ENCODE measurements around the gene FZD7. TPM values are rescaled to one million over a fixed set of nuclear protein-coding genes. Genes with fewer than 3 reads are reported as not detected.

Gene FZD7
- total RNA-seq, result 1 to 10 TPM in 1 of 2 donors, under 1 TPM in 1; 0.30 to 1.0 TPM

DNA sequence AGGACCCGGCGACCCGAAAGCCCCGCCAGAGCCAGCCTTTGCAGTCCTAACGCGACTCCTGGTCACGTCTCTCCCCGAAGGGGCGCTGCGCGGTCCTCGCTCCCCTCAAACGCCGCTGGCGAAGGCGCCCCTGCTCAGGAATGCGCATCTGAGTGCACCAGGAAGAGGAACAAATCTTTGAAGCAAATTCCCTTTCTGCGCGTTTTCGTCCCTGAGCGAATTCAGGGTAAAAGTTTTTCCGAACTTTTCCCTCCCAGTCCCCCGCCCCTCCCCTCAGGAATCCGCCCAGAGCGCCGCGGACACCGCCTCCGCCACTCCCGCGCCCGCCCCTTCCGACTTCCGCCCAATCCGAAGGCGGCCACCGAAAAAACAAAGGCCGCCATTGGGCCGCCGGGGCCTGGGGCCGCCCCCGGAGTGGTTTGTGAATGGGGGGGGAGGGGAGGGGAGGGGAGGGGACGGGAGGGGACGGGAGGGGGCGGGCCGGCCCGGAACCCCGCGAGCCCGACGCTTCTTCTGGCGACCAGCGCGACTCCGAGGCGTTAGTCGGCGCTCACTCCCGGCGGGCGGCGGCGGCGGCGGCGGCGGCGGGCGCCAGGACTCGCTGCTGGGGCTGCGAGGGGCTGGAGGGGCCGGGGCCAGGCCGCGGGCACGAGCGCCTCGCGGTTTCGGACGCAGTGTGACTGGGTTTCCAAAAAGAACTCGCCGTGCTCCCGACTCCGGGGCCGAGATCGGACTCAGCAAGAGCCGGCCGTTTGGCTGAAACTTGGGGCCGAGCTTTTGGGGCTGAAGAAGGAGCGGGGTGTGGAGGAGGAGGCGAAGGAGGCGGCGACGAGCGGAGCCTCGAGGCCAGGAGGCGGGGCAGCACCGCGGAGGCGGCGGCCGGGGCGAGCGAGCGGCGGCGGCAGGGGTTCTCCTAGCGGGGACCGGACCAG lies at the start of gene FZD7:
TSS of gene FZD7 (plus strand) at position 539 of the 932 bp plus-strand sequence. CDS start 793 bp downstream, outside the sequence.
- Mint-ChIP-seq H3K27ac (no peak within 1 kb of the TSS), H3K36me3 (no peaks in the 10 kb centered on the region), H3K9me3 (no peaks in the 10 kb centered on the region)
- DNase-seq (ENCODE audit: low spot score in 2 of 2), result peak; percentile 87 to 89
- peak; percentile 81 to 86 for ATAC-seq

DNA sequence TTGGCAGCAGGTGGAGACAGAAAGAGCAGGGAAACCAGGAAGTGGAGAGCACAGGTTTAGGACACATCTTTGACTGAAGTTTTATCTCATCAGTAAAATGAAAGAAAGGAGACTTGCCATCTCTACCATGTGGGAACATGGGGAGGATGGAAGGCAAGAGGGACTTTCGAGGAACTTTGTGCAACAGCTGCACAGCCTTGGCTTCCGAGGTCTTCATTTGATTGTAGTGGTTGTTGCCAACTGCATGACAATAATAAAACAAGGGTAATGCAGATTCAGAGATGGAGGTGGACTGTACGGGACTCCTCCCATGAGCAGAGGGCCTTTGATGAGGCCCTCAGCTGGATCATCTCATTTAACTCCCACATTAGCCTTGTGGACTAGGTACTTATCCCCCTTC lies 49.3 kb upstream of the FZD7 start:
- Mint-ChIP-seq H3K27ac (no peak overlapping the region), H3K9me3 (no peaks in the 10 kb centered on the region), H3K36me3 (no peaks in the 10 kb centered on the region)
- DNase-seq (ENCODE audit: low spot score in 2 of 2) (no peak), ATAC-seq (no peak)

GRCh38 chr2:201984800-201985525 lies 48.7 kb upstream of the FZD7 start:
- ATAC-seq, result no peak
- Mint-ChIP-seq H3K36me3 (no peaks in the 10 kb centered on the region), H3K9me3 (no peaks in the 10 kb centered on the region), H3K27ac (no peak overlapping the region)
- peak in 1 of 2 donors; percentile 10 for DNase-seq (ENCODE audit: low spot score in 2 of 2)

DNA sequence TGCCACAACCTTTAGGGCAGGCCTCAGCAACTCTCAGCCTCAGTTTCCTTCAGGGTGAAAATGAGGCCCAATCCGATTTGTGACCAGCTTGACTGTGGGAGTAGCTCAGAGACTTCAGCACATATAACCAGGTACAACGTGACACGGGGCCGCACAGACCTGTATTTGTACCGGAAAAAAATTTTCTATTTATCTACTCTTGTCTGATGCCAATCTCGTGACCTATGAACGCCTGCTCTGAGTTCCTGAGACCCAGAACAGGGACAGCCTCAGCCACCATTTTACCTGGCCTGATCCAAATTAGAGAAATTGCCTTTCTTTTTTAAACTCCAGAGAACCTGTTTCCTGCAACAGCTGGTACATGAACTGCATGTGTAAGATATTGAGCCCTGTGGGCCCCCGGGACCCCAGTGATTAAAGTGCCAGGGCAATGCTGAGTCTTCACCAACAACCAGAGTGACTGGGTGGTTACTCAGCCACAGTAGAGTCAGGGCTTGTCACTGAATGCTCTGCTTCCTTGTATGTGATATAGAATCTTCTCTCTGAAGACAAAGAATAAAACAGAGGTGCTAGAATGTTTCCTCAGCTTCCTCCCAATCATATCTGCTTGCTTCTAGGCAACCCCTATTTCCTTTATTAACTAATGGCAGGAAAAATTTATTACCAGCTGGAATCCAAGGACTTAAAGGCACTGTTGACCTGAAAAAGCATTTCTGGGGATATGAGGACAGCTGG lies 47.8 kb upstream of the FZD7 start:
- ATAC-seq (no peak), DNase-seq (ENCODE audit: low spot score in 2 of 2) (no peak)
- Mint-ChIP-seq H3K27ac (no peak overlapping the region), H3K36me3 (no peaks in the 10 kb centered on the region), H3K9me3 (no peaks in the 10 kb centered on the region)

- Mint-ChIP-seq H3K36me3 (no peaks in the 10 kb centered on the region), H3K27ac (no peak overlapping the region), H3K9me3 (no peaks in the 10 kb centered on the region)
- no peak for ATAC-seq
- DNase-seq (ENCODE audit: low spot score in 2 of 2), result no peak
Observed at GRCh38 chr2:201986463-201986735, 47.3 kb upstream of the FZD7 start.

- ATAC-seq (no peak), DNase-seq (ENCODE audit: low spot score in 2 of 2) (no peak)
- Mint-ChIP-seq H3K9me3 (no peaks in the 10 kb centered on the region), H3K36me3 (no peaks in the 10 kb centered on the region), H3K27ac (no peak overlapping the region)
Observed at GRCh38 chr2:201987426-201987825, 46.2 kb upstream of the FZD7 start.

- Mint-ChIP-seq H3K9me3 (no peaks in the 10 kb centered on the region), H3K36me3 (no peaks in the 10 kb centered on the region), H3K27ac (no peak overlapping the region)
- no peak for DNase-seq (ENCODE audit: low spot score in 2 of 2)
- no peak for ATAC-seq
Observed at GRCh38 chr2:201990069-201990468, 43.6 kb upstream of the FZD7 start.

DNA sequence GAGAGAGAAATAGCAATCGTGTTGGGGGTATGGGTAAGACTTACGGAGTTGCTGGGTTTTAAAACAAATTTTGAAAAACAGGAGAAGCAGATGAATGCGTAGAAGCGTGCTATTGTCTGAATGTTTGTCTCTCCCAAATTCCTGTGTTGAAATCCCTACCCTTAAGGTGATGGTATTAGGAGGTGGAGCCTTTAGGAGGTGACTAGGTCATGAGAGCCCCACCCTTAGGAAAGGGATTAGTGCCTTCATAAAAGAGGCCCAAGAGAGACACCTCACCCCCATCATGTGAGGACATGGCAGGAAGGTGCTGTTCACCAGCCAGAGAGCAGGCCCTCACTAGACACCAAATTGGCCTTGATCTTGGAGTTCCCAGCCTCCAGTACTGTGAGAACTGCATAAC lies 40.7 kb upstream of the FZD7 start:
- ATAC-seq (no peak), DNase-seq (ENCODE audit: low spot score in 2 of 2) (no peak)
- Mint-ChIP-seq H3K36me3 (no peaks in the 10 kb centered on the region), H3K27ac (no peak overlapping the region), H3K9me3 (no peaks in the 10 kb centered on the region)

GRCh38 chr2:201994973-201995638 lies 38.5 kb upstream of the FZD7 start:
- no peaks in the 10 kb centered on the region for H3K9me3 Mint-ChIP-seq
- DNase-seq (ENCODE audit: low spot score in 2 of 2) (no peak), ATAC-seq (no peak)
- H3K27ac Mint-ChIP-seq, result no peak overlapping the region
- H3K36me3 Mint-ChIP-seq, result no peaks in the 10 kb centered on the region

DNA sequence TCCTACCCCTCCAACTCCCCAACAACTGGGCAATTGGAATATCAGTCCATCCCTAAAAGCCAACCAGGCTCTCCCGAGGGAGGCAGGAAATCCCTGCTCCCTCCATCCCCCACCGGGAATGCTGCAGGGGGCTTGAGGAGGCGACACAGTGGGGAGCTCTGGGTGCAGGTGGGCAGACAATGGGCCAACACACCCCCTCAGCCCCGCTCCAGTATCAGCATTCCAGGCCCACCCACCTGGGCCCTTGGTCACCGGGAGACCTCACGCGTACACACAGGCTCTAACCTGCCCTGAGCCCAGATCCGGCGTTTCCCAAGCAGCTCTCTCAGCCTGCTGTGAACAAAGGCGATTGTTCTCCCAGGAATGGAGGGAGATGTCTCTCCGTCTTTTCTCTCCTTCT lies 37.6 kb upstream of the FZD7 start:
- Mint-ChIP-seq H3K9me3 (no peaks in the 10 kb centered on the region), H3K27ac (no peak overlapping the region), H3K36me3 (no peaks in the 10 kb centered on the region)
- ATAC-seq (no peak), DNase-seq (ENCODE audit: low spot score in 2 of 2) (no peak)

- ATAC-seq, result no peak
- no peak for DNase-seq (ENCODE audit: low spot score in 2 of 2)
- no peaks in the 10 kb centered on the region for H3K9me3 Mint-ChIP-seq
- H3K36me3 Mint-ChIP-seq, result no peaks in the 10 kb centered on the region
- H3K27ac Mint-ChIP-seq, result no peak overlapping the region
Observed at GRCh38 chr2:201996679-201997314, 36.9 kb upstream of the FZD7 start.

DNA sequence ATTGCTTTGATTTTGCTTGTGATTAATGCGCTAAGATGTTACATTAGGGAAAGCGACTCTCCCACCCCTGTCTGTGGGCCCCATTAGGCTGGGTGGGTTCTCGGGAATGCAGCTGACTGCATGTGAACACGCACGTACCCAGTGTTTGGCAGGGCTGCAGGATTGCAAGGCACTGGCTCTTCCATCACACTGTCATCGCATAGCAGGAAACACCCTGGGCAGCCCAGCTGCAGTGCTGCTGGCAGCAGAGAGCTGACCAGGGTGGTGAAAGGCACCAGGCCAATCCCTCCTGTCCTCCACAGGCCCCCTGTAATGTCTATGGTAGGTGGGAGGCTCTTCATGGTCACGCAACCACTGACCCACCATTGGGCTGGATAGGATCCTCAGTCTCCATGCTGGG lies 34.4 kb upstream of the FZD7 start:
- DNase-seq (ENCODE audit: low spot score in 2 of 2) (no peak), ATAC-seq (no peak)
- Mint-ChIP-seq H3K36me3 (no peaks in the 10 kb centered on the region), H3K27ac (no peak overlapping the region), H3K9me3 (no peaks in the 10 kb centered on the region)

GRCh38 chr2:202001826-202002225 lies 31.8 kb upstream of the FZD7 start:
- Mint-ChIP-seq H3K9me3 (no peaks in the 10 kb centered on the region), H3K36me3 (no peaks in the 10 kb centered on the region), H3K27ac (no peak overlapping the region)
- DNase-seq (ENCODE audit: low spot score in 2 of 2) (no peak), ATAC-seq (no peak)

- no peaks in the 10 kb centered on the region for H3K9me3 Mint-ChIP-seq
- no peaks in the 10 kb centered on the region for H3K36me3 Mint-ChIP-seq
- no peak for DNase-seq (ENCODE audit: low spot score in 2 of 2)
- ATAC-seq, result no peak
- no peak overlapping the region for H3K27ac Mint-ChIP-seq
Observed at GRCh38 chr2:202002381-202002780, 31.3 kb upstream of the FZD7 start.

GRCh38 chr2:202005272-202005887 lies 28.3 kb upstream of the FZD7 start:
- Mint-ChIP-seq H3K36me3 (no peaks in the 10 kb centered on the region), H3K9me3 (no peaks in the 10 kb centered on the region), H3K27ac (no peak overlapping the region)
- DNase-seq (ENCODE audit: low spot score in 2 of 2) (no peak), ATAC-seq (no peak)

DNA sequence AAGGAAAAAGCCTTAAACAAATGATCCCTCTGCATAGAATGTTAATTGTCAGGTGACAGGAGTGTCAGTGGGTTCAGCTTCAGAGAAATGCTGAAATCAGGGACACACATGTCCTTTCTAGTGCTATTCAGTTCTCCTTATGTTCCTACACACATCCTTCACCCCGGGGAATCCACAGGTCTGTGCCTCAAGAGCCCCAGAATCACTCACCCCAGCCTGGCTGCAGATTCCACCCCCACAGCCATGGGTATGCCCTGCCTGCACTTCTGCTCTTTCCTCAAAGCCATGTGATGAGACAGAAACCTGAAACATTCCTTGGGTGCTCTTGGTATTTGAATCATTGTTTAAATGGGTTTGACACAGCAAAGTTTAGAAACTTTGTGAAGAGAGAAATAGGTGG lies 27.4 kb upstream of the FZD7 start:
- no peak overlapping the region for H3K27ac Mint-ChIP-seq
- H3K36me3 Mint-ChIP-seq, result no peaks in the 10 kb centered on the region
- ATAC-seq (no peak), DNase-seq (ENCODE audit: low spot score in 2 of 2) (no peak)
- H3K9me3 Mint-ChIP-seq, result no peaks in the 10 kb centered on the region
